ENCODE results near the gene EFNA2.

The EFNA2 gene

GRCh38 chr19:1249298-1249989 lies 36.2 kb upstream of the EFNA2 start:
- DNase-seq (ENCODE audit: low spot score), result peak; percentile 93

GRCh38 chr19:1249990-1250436 lies 35.7 kb upstream of the EFNA2 start:
- DNase-seq (ENCODE audit: low spot score), result no peak

GRCh38 chr19:1250437-1251260 lies 35.0 kb upstream of the EFNA2 start:
- peak; percentile 51 for DNase-seq (ENCODE audit: low spot score)

GRCh38 chr19:1251330-1252220 lies 34.1 kb upstream of the EFNA2 start:
- peak; percentile 57 for DNase-seq (ENCODE audit: low spot score)

GRCh38 chr19:1252221-1252820 lies 33.4 kb upstream of the EFNA2 start:
- DNase-seq (ENCODE audit: low spot score), result peak; percentile 69

- peak; percentile 81 for DNase-seq (ENCODE audit: low spot score)
These were observed 32.7 kb upstream of the EFNA2 start for GRCh38 chr19:1252821-1253513.

- DNase-seq (ENCODE audit: low spot score), result no peak
These were observed 32.1 kb upstream of the EFNA2 start for GRCh38 chr19:1253514-1254080.

GRCh38 chr19:1254081-1254527 lies 31.6 kb upstream of the EFNA2 start:
- no peak for DNase-seq (ENCODE audit: low spot score)

- no peak for DNase-seq (ENCODE audit: low spot score)
These were observed 31.0 kb upstream of the EFNA2 start for GRCh38 chr19:1254530-1255185.

GRCh38 chr19:1255186-1256161 lies 30.2 kb upstream of the EFNA2 start:
- no peak for DNase-seq (ENCODE audit: low spot score)

GRCh38 chr19:1256646-1257474 lies 28.8 kb upstream of the EFNA2 start:
- DNase-seq (ENCODE audit: low spot score), result no peak

GRCh38 chr19:1257475-1258162 lies 28.1 kb upstream of the EFNA2 start:
- DNase-seq (ENCODE audit: low spot score), result no peak

- no peak for DNase-seq (ENCODE audit: low spot score)
These were observed 27.5 kb upstream of the EFNA2 start for GRCh38 chr19:1258163-1258492.

- no peak for DNase-seq (ENCODE audit: low spot score)
These were observed 26.9 kb upstream of the EFNA2 start for GRCh38 chr19:1258707-1259205.

GRCh38 chr19:1259206-1259875 lies 26.3 kb upstream of the EFNA2 start:
- peak; percentile 55 for DNase-seq (ENCODE audit: low spot score)

- DNase-seq (ENCODE audit: low spot score), result no peak
These were observed 25.6 kb upstream of the EFNA2 start for GRCh38 chr19:1259876-1260748.

Measured in hematopoietic multipotent progenitor cell treated with erythropoietin and hydrocortisone succinate and interleukin-3 and kit ligand, for 17 days (in vitro differentiated cells).